Liver (tissue), 9 donors: Measurements from ENCODE around the gene SPC24. TPM values are rescaled to one million over a fixed set of nuclear protein-coding genes. Genes with fewer than 3 reads are reported as not detected.

ENCODE experiments used
- DNase-seq: peaks from one replicate; pipeline ENCODE4 v3.0.0-alpha.2; 2017; ENCODE audit warnings: low spot score
- H3K27ac ChIP-seq, 2 donors: one replicate each; pipeline ENCODE4 v1.7.0; 2013; ENCODE audit warnings: inconsistent platforms in 2 of 2, low read length in 2 of 2, control low read depth in 1 of 2, low read depth in 1 of 2, mild to moderate bottlenecking in 1 of 2
- H3K27me3 ChIP-seq, 4 donors: one replicate each; pipeline versions ENCODE4 v1.6.1 to v1.7.0; 2013; ENCODE audit warnings: low read length in 3 of 4, inconsistent platforms in 1 of 4, mild to moderate bottlenecking in 1 of 4, moderate library complexity in 1 of 4; ENCODE audit not compliant: control insufficient read depth in 4 of 4, insufficient read depth in 4 of 4
- H3K36me3 ChIP-seq, 4 donors: one replicate each; pipeline versions ENCODE4 v1.6.1 to v1.7.0; 2013; ENCODE audit warnings: low read length in 3 of 4, mild to moderate bottlenecking in 3 of 4, low read depth in 1 of 4, moderate library complexity in 1 of 4; ENCODE audit not compliant: control insufficient read depth in 4 of 4, insufficient read depth in 3 of 4
- H3K4me1 ChIP-seq, 4 donors: one replicate each; pipeline versions ENCODE4 v1.6.1 to v1.7.0; 2013; ENCODE audit warnings: low read length in 3 of 4, mild to moderate bottlenecking in 3 of 4, moderate library complexity in 1 of 4; ENCODE audit not compliant: control insufficient read depth in 4 of 4, insufficient read depth in 4 of 4
- H3K4me3 ChIP-seq, 3 donors: one replicate each; pipeline versions ENCODE4 v1.6.1 to v1.7.0; 2013; ENCODE audit warnings: low read length in 3 of 3, control low read depth in 1 of 3, low read depth in 1 of 3, mild to moderate bottlenecking in 1 of 3
- H3K9ac ChIP-seq, 2 donors: one replicate each; pipeline ENCODE4 v1.7.0; 2013; ENCODE audit warnings: low read length in 2 of 2, mild to moderate bottlenecking in 2 of 2, moderate library complexity in 2 of 2, control low read depth in 1 of 2, low read depth in 1 of 2
- H3K9me3 ChIP-seq, 4 donors: one replicate each; pipeline versions ENCODE4 v1.6.1 to v1.7.0; 2013; ENCODE audit warnings: low read length in 3 of 4; ENCODE audit not compliant: control insufficient read depth in 4 of 4
- EGR1 ChIP-seq, 2 donors: IDR thresholded peaks; 2 replicates each; pipeline ENCODE4 v1.6.1; 2016 to 2018; ENCODE audit warnings: antibody characterized with exemption in 2 of 2, low read depth in 2 of 2
- FOXA1 ChIP-seq: IDR thresholded peaks from 2 replicates; pipeline ENCODE4 v1.6.1; 2016; ENCODE audit warnings: antibody characterized with exemption
- GABPA ChIP-seq, 2 donors: IDR thresholded peaks in 1 of 2; conservative IDR thresholded peaks in 1 of 2; 2 replicates each; pipeline ENCODE4 v1.6.1; 2016; ENCODE audit warnings: antibody characterized with exemption in 2 of 2, mild to moderate bottlenecking in 1 of 2, moderate library complexity in 1 of 2
- HNF4A ChIP-seq, 2 donors: conservative IDR thresholded peaks; 2 replicates each; pipeline ENCODE4 v1.6.1; 2016; ENCODE audit warnings: antibody characterized with exemption in 2 of 2, mild to moderate bottlenecking in 2 of 2
- HNF4G ChIP-seq: IDR thresholded peaks from 2 replicates; pipeline ENCODE4 v1.6.1; 2016; ENCODE audit warnings: antibody characterized with exemption
- JUND ChIP-seq, 2 donors: IDR thresholded peaks; 2 replicates each; pipeline ENCODE4 v1.6.1; 2016; ENCODE audit warnings: antibody characterized with exemption in 2 of 2
- NR2F2 ChIP-seq: IDR thresholded peaks from 2 replicates; pipeline ENCODE4 v1.6.1; 2016; ENCODE audit warnings: antibody characterized with exemption
- RAD21 ChIP-seq, 2 donors: IDR thresholded peaks; 2 replicates each; pipeline ENCODE4 v1.6.1; 2016; ENCODE audit warnings: antibody characterized with exemption in 2 of 2, mild to moderate bottlenecking in 2 of 2
- RXRA ChIP-seq, 2 donors: IDR thresholded peaks; 2 replicates each; pipeline ENCODE4 v1.6.1; 2017 to 2018; ENCODE audit warnings: antibody characterized with exemption in 2 of 2, mild to moderate bottlenecking in 1 of 2
- YY1 ChIP-seq: IDR thresholded peaks from 2 replicates; pipeline ENCODE4 v1.6.1; 2016; ENCODE audit warnings: antibody characterized with exemption, mild to moderate bottlenecking
- WGBS: extraction: QIAGEN DNeasy Blood & Tissue Kit; methylation state at CpG from one replicate; pipeline ENCODE4 v1.1.7; 2013; 5-methylcytosine and 5-hydroxymethylcytosine counted together
- polyA plus RNA-seq, 2 donors: library from polyadenylated mRNA; stranded (reverse) in 1 of 2; unstranded in 1 of 2; fragments of 200-250 nt in 1 of 2; fragments of >200 nt in 1 of 2; fragmentation: Nextera tagmentation in 1 of 2; extraction: Ambion mirVana in 1 of 2; gene quantifications; one replicate each; pipeline versions ENCODE4 v1.2.1 to v1.2.3, GENCODE V29; 2013 to 2015
- total RNA-seq, 2 donors: library from RNA; depleted of rRNA; stranded (reverse); fragments of >200 nt; gene quantifications; one replicate each; pipeline ENCODE4 v1.2.3, GENCODE V29; 2014
- TF ChIP-seq, protein P1 (sequence below): IDR thresholded peaks from 2 replicates; pipeline ENCODE4 v1.6.1; 2016; ENCODE audit warnings: antibody characterized with exemption
- TF ChIP-seq, protein P2 (sequence below): IDR thresholded peaks from 2 replicates; pipeline ENCODE4 v1.6.1; 2016; ENCODE audit warnings: antibody characterized with exemption
- TF ChIP-seq, protein P3 (sequence below): IDR thresholded peaks from 2 replicates; pipeline ENCODE4 v1.6.1; 2016; ENCODE audit warnings: antibody characterized with exemption, mild to moderate bottlenecking
- TF ChIP-seq, protein P4 (sequence below): fragments of 150-350 bp; IDR thresholded peaks from 2 replicates; pipeline ENCODE4 v1.5.1; 2017; ENCODE audit warnings: improper control_type of control experiment, low read depth, low read length; ENCODE audit not compliant: missing input control
- donor health status: healthy.
- donor health status: healthy.
- donor health status: healthy.
- donor health status: healthy.
- donor health status: healthy.

Gene SPC24
- total and polyA plus RNA-seq, 4 donors = 0.42 to 72.5 (median 1.3) TPM

DNA sequence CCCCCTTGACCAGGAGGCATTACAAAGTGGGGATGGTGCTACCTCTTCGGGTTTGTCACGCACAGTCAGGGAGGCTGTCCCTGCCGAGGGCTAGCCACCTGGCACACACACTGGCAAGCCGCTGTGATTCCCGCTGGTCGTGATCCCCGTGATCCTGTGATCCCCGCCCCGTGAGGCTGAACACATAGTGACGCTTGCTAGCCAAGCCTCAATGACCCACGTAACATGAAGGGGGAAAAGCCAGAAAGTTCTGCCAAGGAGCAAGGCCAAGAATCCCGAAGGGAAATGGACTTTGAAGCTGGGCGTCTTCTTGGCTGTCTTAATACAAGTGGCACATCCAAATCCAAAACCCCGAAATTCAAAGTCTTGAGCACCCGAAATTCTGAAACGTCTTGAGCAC, 52.6 kb downstream of the SPC24 start:
- no peak overlapping the region for H3K4me3 ChIP-seq
- DNase-seq = no peak
- 75% methylated on average over 16 of the region's 16 CpGs for WGBS
- no peak overlapping the region for H3K9ac ChIP-seq
- peaks cover 21 to 74% (median 57%) of the 10 kb centered on the region in 4 donors for H3K36me3 ChIP-seq
- no peaks in the 10 kb centered on the region for H3K9me3 ChIP-seq
- no peaks in the 10 kb centered on the region for H3K27me3 ChIP-seq
- H3K27ac ChIP-seq = no peak overlapping the region
- TF ChIP-seq RXRA (IDR thresholded peaks at IDR 0.05) = no peak
- H3K4me1 ChIP-seq = peaks cover 0 to 10% (median 2%) of the 10 kb centered on the region in 4 donors

DNA sequence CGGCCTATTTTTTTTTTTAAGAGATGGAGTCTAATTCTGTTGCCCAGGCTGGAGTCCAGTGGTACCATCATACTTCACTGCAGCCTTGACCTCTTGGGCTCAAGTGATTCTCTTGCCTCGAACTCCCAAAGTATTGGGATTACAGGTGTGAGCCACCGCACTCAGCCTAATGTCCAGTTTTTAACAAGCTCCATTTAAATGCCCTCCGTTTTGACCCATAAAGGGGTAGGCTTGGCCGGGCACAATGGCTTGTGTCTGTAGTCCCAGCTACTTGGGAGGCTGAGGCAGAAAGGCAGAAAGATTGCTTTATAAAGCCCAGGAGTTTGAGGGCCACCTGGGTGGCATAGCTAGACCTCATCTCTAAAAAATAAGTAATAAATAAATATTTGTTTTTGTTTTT, 54.5 kb downstream of the SPC24 start:
- no peaks in the 10 kb centered on the region for H3K9me3 ChIP-seq
- no peak overlapping the region for H3K9ac ChIP-seq
- H3K4me1 ChIP-seq = peaks cover 0 to 13% (median 6%) of the 10 kb centered on the region in 4 donors
- TF ChIP-seq GABPA (IDR thresholded peaks at IDR 0.05 in 1 of 2, conservative IDR thresholded peaks at IDR 0.05 in 1 of 2) = no peak
- TF ChIP-seq, protein P1, sequence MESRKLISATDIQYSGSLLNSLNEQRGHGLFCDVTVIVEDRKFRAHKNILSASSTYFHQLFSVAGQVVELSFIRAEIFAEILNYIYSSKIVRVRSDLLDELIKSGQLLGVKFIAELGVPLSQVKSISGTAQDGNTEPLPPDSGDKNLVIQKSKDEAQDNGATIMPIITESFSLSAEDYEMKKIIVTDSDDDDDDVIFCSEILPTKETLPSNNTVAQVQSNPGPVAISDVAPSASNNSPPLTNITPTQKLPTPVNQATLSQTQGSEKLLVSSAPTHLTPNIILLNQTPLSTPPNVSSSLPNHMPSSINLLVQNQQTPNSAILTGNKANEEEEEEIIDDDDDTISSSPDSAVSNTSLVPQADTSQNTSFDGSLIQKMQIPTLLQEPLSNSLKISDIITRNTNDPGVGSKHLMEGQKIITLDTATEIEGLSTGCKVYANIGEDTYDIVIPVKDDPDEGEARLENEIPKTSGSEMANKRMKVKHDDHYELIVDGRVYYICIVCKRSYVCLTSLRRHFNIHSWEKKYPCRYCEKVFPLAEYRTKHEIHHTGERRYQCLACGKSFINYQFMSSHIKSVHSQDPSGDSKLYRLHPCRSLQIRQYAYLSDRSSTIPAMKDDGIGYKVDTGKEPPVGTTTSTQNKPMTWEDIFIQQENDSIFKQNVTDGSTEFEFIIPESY = no peak
- TF ChIP-seq JUND (IDR thresholded peaks at IDR 0.05) = no peak
- no peak for TF ChIP-seq YY1
- WGBS = 95% methylated on average over 5 of the region's 5 CpGs
- peaks cover 9 to 71% (median 46%) of the 10 kb centered on the region in 4 donors for H3K36me3 ChIP-seq
- no peaks in the 10 kb centered on the region for H3K27me3 ChIP-seq
- H3K4me3 ChIP-seq = no peak overlapping the region
- no peak for DNase-seq
- no peak overlapping the region for H3K27ac ChIP-seq

DNA sequence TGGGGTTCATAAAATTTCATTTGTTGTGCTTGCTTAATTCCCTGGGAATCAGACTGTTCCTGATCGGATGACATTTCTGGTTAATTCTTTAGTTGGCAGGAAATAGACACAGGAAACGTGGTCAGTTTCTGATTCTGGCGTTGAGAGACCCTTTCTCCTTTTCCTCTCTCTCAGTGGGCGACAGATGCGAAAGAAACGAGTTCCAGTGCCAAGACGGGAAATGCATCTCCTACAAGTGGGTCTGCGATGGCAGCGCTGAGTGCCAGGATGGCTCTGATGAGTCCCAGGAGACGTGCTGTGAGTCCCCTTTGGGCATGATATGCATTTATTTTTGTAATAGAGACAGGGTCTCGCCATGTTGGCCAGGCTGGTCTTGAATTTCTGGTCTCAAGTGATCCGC, 55.5 kb downstream of the SPC24 start:
- Histone ChIP-seq H3K27me3 (no peaks in the 10 kb centered on the region), H3K36me3 (peaks cover 6 to 66% (median 43%) of the 10 kb centered on the region in 4 donors), H3K9me3 (no peaks in the 10 kb centered on the region), H3K9ac (no peak overlapping the region), H3K27ac (no peak overlapping the region), H3K4me1 (peaks cover 0 to 19% (median 13%) of the 10 kb centered on the region in 4 donors), H3K4me3 (no peak overlapping the region)
- TF ChIP-seq, protein P2, sequence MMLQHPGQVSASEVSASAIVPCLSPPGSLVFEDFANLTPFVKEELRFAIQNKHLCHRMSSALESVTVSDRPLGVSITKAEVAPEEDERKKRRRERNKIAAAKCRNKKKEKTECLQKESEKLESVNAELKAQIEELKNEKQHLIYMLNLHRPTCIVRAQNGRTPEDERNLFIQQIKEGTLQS = no peak
- TF ChIP-seq GABPA (IDR thresholded peaks at IDR 0.05 in 1 of 2, conservative IDR thresholded peaks at IDR 0.05 in 1 of 2) = no peak
- TF ChIP-seq YY1 = no peak
- no peak for TF ChIP-seq HNF4G
- TF ChIP-seq, protein P3, sequence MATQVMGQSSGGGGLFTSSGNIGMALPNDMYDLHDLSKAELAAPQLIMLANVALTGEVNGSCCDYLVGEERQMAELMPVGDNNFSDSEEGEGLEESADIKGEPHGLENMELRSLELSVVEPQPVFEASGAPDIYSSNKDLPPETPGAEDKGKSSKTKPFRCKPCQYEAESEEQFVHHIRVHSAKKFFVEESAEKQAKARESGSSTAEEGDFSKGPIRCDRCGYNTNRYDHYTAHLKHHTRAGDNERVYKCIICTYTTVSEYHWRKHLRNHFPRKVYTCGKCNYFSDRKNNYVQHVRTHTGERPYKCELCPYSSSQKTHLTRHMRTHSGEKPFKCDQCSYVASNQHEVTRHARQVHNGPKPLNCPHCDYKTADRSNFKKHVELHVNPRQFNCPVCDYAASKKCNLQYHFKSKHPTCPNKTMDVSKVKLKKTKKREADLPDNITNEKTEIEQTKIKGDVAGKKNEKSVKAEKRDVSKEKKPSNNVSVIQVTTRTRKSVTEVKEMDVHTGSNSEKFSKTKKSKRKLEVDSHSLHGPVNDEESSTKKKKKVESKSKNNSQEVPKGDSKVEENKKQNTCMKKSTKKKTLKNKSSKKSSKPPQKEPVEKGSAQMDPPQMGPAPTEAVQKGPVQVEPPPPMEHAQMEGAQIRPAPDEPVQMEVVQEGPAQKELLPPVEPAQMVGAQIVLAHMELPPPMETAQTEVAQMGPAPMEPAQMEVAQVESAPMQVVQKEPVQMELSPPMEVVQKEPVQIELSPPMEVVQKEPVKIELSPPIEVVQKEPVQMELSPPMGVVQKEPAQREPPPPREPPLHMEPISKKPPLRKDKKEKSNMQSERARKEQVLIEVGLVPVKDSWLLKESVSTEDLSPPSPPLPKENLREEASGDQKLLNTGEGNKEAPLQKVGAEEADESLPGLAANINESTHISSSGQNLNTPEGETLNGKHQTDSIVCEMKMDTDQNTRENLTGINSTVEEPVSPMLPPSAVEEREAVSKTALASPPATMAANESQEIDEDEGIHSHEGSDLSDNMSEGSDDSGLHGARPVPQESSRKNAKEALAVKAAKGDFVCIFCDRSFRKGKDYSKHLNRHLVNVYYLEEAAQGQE = no peak
- TF ChIP-seq, protein P1 = no peak
- no peak for TF ChIP-seq RAD21 (IDR thresholded peaks at IDR 0.05)
- TF ChIP-seq, protein P4, sequence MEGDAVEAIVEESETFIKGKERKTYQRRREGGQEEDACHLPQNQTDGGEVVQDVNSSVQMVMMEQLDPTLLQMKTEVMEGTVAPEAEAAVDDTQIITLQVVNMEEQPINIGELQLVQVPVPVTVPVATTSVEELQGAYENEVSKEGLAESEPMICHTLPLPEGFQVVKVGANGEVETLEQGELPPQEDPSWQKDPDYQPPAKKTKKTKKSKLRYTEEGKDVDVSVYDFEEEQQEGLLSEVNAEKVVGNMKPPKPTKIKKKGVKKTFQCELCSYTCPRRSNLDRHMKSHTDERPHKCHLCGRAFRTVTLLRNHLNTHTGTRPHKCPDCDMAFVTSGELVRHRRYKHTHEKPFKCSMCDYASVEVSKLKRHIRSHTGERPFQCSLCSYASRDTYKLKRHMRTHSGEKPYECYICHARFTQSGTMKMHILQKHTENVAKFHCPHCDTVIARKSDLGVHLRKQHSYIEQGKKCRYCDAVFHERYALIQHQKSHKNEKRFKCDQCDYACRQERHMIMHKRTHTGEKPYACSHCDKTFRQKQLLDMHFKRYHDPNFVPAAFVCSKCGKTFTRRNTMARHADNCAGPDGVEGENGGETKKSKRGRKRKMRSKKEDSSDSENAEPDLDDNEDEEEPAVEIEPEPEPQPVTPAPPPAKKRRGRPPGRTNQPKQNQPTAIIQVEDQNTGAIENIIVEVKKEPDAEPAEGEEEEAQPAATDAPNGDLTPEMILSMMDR = no peak
- no peak for TF ChIP-seq NR2F2
- no peak for TF ChIP-seq HNF4A (conservative IDR thresholded peaks at IDR 0.05)
- TF ChIP-seq FOXA1 = no peak
- TF ChIP-seq EGR1 (IDR thresholded peaks at IDR 0.05; ENCODE audit: low read depth in 2 of 2) = no peak
- no peak for TF ChIP-seq JUND (IDR thresholded peaks at IDR 0.05)
- WGBS = 78% methylated on average over 12 of the region's 12 CpGs
- no peak for DNase-seq
